Right atrium auricular region (tissue), 2 donors: ENCODE measurements around the gene C7orf57. TPM values are rescaled to one million over a fixed set of nuclear protein-coding genes. Genes with fewer than 3 reads are reported as not detected.
"Not testable (repeated sequence)": the region's sequence is repeated elsewhere in the genome, so short reads cannot be mapped to it uniquely, and the experiment has no call there.

Source experiments
- DNase-seq: peaks from one replicate; pipeline ENCODE4 v3.0.0-alpha.2; 2019; ENCODE audit warnings: low spot score
- H3K27ac ChIP-seq, 2 donors: fragments of 200-600 bp; sonication (generic); 1 replicate in 1 of 2; 2 replicates in 1 of 2; pipeline ENCODE4 v1.5.1; 2016 to 2019
- H3K27me3 ChIP-seq, 2 donors: fragments of 200-600 bp; sonication (generic); one replicate each; pipeline versions ENCODE4 v1.5.1 to v1.6.0; 2017 to 2019
- H3K36me3 ChIP-seq: fragments of 200-600 bp; sonication (generic); one replicate; pipeline ENCODE4 v1.5.1; 2016
- H3K4me1 ChIP-seq, 2 donors: fragments of 200-600 bp; sonication (generic); one replicate each; pipeline versions ENCODE4 v1.5.1 to v1.6.0; 2017 to 2019
- H3K4me3 ChIP-seq, 2 donors: fragments of 200-600 bp; sonication (generic); 1 replicate in 1 of 2; 2 replicates in 1 of 2; pipeline ENCODE4 v1.5.1; 2017 to 2019; ENCODE audit warnings: mild to moderate bottlenecking in 1 of 2, moderate library complexity in 1 of 2
- H3K9me3 ChIP-seq, 2 donors: fragments of 200-600 bp; sonication (generic); one replicate each; pipeline ENCODE4 v1.5.1; 2019
- total RNA-seq, 2 donors: library from RNA; depleted of rRNA; stranded (reverse); fragments of >200 nt; gene quantifications; one replicate each; pipeline ENCODE4 v1.1.0, GENCODE V29; 2016
- TF ChIP-seq, protein P1 (sequence below), 2 donors: fragments of 200-600 bp; sonication (generic); IDR thresholded peaks; one replicate each; pipeline ENCODE4 v1.5.1; 2019; ENCODE audit warnings: antibody characterized with exemption in 2 of 2

C7orf57 gene
- total RNA-seq, 2 donors from 2014 or later = not detected

DNA sequence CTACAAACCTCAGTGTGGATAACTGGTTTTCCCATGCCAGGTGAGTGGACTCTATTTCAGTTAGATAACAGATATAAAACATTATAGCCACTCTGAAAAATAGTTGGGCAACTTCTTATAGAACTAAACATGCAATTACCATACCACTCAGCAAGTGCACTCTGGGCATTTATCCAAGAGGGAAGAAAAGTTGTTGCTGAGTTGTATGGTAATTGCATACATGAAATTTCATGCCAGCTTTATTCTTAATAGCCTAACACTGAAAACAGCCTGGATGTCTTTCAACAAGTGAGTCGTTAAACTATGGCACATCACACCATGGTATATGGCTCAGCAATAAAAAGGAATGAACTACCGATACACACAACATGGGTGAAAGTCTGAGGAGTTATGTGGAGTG, 43.1 kb downstream of the C7orf57 start:
- TF ChIP-seq, protein P1, sequence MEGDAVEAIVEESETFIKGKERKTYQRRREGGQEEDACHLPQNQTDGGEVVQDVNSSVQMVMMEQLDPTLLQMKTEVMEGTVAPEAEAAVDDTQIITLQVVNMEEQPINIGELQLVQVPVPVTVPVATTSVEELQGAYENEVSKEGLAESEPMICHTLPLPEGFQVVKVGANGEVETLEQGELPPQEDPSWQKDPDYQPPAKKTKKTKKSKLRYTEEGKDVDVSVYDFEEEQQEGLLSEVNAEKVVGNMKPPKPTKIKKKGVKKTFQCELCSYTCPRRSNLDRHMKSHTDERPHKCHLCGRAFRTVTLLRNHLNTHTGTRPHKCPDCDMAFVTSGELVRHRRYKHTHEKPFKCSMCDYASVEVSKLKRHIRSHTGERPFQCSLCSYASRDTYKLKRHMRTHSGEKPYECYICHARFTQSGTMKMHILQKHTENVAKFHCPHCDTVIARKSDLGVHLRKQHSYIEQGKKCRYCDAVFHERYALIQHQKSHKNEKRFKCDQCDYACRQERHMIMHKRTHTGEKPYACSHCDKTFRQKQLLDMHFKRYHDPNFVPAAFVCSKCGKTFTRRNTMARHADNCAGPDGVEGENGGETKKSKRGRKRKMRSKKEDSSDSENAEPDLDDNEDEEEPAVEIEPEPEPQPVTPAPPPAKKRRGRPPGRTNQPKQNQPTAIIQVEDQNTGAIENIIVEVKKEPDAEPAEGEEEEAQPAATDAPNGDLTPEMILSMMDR (IDR thresholded peaks at IDR 0.05) = no peak
- H3K4me3 ChIP-seq = no peak overlapping the region
- DNase-seq = no peak
- no peak overlapping the region for H3K27ac ChIP-seq
- peaks cover 0 to 8% of the 10 kb centered on the region in 2 donors for H3K4me1 ChIP-seq
- H3K27me3 ChIP-seq = no peaks in the 10 kb centered on the region
- H3K36me3 ChIP-seq = no peaks in the 10 kb centered on the region
- no peaks in the 10 kb centered on the region for H3K9me3 ChIP-seq

DNA sequence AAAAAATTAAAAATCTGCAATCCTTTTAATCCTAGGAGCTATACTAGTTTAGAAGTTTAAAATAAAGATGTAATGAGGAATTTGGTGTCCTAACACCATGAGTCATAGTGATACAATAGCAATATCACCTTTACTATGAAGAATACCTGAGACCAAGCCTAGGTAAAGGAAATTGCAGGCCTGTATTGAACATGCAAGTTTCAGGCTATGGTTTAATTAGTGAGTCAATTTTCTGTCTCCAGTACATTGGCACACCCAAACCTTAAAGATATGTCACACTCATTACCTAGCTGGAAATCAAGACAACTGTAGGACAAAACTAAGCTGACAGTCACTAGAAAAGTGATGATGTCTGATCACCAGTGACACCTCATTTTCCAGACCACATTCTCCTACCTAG, 47.0 kb downstream of the C7orf57 start:
- DNase-seq, H3K4me3 ChIP-seq, H3K36me3 ChIP-seq, H3K27ac ChIP-seq, H3K9me3 ChIP-seq, H3K27me3 ChIP-seq: not testable (repeated sequence)
- peaks cover 0 to 39% of the 10 kb centered on the region in 2 donors for H3K4me1 ChIP-seq

DNA sequence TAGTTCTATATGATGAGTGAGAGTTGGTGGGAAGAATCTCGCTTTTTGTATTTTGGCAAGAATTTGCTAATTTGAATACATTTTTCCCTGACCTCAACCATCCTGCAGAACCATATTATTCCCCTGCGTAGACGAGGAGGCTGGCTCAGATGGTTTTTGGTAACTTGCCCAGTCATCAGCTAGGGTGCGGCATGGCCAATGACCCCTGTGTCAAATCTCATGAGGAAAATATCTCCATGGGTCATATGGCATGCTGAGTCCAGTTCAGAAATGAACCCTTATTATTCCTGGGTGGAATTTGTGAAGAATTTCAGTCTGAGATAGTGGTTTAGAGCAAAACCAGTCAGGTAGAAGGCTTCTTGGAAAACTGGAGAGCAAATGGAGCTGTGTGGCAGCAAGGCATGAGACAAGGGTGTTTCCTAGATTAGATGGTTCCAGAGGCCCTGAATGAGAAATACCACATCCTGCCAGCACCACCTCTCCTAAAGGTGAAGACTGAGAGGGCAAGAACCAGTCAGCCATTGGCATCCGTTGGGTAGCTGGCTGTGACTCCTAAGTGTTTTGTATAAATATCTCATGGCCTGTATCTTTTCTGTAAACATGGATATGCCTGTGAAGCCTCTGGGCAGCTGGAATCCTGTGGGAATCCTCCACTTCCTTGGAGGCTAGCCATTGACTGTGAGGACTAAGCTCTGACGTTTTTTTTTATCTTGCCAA, 47.9 kb downstream of the C7orf57 start:
- TF ChIP-seq, protein P1 (IDR thresholded peaks at IDR 0.05) = no peak
- DNase-seq = no peak
- Histone ChIP-seq H3K36me3 (no peaks in the 10 kb centered on the region), H3K27me3 (no peaks in the 10 kb centered on the region), H3K4me1 (peaks cover 0 to 48% of the 10 kb centered on the region in 2 donors), H3K27ac (no peak overlapping the region), H3K4me3 (no peak overlapping the region), H3K9me3 (no peaks in the 10 kb centered on the region)

DNA sequence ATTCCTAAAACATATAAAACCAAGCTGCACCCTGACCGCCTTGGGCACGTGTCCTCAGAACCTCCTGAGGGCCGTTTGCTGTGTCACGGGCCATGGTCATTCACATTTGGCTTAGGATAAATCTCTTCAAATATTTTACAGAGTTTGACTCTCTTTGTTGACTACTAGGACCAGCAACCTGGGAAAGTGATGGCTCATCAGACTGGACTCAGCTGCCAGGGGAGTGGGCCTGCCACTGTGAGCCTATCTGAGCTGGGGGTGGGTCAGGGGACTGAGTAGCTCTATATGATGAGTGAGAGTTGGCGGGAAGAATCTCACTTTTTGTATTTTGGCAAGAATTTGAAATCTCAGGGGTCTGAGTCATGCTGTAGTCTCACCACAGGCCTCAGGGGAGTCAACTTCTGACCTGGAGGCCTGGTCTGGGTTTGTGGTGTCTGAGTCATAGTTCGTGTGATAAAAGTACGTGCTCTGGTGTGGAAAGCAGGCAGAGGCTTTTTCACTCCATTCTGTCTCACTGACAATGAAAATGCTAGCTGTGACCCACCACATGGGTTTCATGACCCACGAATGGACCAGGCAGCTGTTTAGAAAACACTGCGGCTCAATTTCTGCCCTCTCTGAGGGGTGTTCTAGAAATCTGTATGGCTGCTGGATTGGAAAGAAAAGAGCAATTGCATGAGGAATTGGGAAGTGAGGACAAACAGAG, 49.5 kb downstream of the C7orf57 start:
- DNase-seq = peak; percentile 91
- Histone ChIP-seq H3K27ac (peak overlapping the region; percentile 61 to 63), H3K9me3 (no peaks in the 10 kb centered on the region), H3K4me1 (peaks cover 0 to 56% of the 10 kb centered on the region in 2 donors), H3K36me3 (no peaks in the 10 kb centered on the region), H3K27me3 (no peaks in the 10 kb centered on the region), H3K4me3 (no peak overlapping the region)
- TF ChIP-seq, protein P1 (IDR thresholded peaks at IDR 0.05) = no peak

DNA sequence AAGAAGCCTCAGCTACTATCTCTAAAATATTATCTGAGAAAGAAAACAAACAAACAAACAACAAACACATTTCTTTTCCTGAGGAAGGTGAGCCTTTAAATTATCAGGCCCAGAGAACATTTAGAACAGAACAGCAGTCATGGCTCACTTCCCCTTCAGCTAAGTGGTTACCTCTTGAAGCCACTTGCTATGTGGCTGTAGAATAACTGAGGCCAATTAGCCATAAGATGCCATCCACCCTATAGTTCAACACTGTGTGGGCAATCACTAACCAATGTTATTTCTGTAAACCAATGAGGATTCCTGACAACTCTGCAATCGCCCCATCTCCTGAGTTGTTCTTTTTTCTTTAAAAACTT, 50.1 kb downstream of the C7orf57 start:
- peaks cover 0 to 62% of the 10 kb centered on the region in 2 donors for H3K4me1 ChIP-seq
- H3K27me3 ChIP-seq = no peaks in the 10 kb centered on the region
- TF ChIP-seq, protein P1 (IDR thresholded peaks at IDR 0.05) = no peak
- H3K36me3 ChIP-seq = no peaks in the 10 kb centered on the region
- H3K9me3 ChIP-seq = no peaks in the 10 kb centered on the region
- no peak overlapping the region for H3K4me3 ChIP-seq
- H3K27ac ChIP-seq = peak overlapping the region; percentile 61 to 63
- no peak for DNase-seq

DNA sequence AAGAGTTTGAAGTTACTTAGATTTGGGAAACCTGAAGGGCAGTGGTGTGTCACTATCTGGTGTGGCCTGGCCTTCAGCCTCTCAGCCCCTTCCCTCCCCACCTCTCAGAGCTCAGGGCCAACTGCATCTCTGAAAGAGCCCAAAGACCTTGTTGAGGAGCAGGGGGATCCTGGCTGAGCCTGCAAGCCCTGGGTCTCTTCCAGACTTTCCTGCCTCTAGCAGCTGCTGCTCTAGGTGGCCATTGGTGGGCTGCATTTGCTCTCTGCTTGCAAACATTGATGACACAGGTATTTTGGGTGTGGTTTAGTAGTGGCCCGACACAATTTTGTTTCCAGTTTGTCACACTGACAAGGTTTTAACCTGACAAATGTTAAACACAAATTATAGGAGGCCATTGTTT, 50.6 kb downstream of the C7orf57 start:
- Histone ChIP-seq H3K4me3 (no peak overlapping the region), H3K36me3 (no peaks in the 10 kb centered on the region), H3K27me3 (no peaks in the 10 kb centered on the region), H3K9me3 (no peaks in the 10 kb centered on the region), H3K27ac (peak overlapping the region in 1 of 2 donors; percentile 61), H3K4me1 (peaks cover 0 to 66% of the 10 kb centered on the region in 2 donors)
- no peak for DNase-seq
- TF ChIP-seq, protein P1 (IDR thresholded peaks at IDR 0.05) = no peak
